ENCODE measurements around the gene UGT1A10.
"Not testable (repeated sequence)": the region's sequence is repeated elsewhere in the genome, so short reads cannot be mapped to it uniquely, and the experiment has no call there.

UGT1A10 gene

DNA sequence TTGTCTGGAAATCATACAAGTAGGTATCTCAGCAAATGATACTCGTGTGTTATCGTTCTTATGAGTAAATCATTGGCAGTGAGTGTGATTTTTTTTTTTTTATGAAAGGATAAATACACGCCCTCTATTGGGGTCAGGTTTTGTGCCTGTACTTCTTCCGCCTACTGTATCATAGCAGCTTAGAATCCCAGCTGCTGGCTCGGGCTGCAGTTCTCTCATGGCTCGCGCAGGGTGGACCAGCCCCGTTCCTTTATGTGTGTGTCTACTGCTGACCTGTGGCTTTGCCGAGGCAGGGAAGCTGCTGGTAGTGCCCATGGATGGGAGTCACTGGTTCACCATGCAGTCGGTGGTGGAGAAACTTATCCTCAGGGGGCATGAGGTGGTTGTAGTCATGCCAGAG, at the start of gene UGT1A10:
Gene UGT1A10, plus strand, starts transcription at position 143 of the 400 bp plus-strand sequence. Its CDS starts 75 bp downstream, at position 218.
- not testable (repeated sequence) for DNase-seq

DNA sequence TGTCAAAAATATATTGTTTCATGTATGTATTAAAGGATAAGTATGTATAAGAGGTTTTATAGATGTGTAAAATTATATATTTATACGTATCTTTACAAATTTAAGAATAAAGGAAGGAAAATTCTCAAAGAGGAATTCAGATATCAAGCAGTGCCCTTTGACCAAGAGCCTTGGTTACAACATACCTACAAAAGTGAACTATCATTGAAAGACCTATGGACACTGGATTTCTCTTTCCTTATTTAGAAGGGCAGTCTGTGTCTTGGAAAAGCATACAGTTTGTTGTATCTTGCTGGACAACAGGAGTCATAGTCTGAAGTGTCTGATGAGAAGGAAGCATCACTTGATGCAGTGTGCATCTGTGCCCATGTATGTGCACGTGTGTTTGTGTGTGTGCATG, 47.8 kb upstream of the UGT1A10 start:
- DNase-seq, result no peak

DNA sequence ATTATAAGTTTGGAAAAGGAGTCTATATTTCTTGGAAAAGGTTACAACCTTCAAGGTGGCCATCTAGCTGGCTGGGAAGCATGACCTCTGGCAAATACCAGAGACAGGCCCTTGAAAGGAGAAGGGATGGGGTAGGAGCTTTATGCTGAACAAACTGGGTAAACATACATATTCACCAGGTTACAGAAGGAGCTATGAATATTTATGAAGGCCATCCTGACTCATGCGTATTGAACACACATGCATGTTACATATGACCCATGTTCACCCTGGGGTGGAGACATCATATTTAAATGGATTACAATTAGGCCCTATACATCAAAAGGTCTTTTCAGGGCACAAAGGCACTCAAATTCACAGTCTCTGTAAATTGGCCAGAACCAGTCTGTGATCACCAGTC, 43.5 kb upstream of the UGT1A10 start:
- not testable (repeated sequence) for DNase-seq

DNA sequence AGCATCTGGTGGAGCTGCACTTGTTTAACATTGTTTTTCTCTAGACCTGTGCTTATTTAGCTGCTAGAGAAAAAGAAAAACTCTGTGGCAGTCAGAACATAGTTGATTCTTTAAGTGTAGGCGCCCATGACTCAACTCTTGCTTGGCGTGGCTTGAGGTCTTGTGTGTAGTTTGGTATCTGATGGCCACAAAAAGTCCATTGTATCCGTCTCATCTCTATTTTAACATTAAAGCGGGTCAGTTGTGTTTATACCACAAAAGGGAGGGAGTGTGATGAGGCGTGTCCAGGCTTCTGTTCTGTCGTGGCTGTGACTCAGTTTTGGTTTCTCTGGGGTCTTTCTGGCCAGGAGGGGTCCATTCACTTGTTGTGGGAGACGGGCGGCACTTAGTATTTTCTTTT, 43.0 kb upstream of the UGT1A10 start:
- no peak for DNase-seq

DNA sequence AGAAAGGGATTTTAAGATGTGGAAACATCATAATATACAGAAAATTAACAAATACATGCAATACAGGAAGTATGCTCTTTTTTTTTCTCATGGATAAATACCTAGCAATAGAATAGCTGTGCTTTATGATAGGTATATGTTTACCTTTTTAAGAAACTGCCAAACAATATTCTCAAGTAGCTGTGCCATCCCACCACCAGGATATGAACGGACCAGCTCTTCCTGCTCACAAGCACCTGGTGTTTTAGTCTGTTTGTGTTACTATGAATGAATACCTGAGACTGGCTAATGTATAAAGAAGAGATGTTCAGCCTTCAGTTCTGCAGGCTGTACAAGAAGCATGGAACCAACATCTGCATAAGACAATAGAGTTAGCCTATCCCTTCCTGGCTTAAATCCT, 38.7 kb upstream of the UGT1A10 start:
- no peak for DNase-seq

DNA sequence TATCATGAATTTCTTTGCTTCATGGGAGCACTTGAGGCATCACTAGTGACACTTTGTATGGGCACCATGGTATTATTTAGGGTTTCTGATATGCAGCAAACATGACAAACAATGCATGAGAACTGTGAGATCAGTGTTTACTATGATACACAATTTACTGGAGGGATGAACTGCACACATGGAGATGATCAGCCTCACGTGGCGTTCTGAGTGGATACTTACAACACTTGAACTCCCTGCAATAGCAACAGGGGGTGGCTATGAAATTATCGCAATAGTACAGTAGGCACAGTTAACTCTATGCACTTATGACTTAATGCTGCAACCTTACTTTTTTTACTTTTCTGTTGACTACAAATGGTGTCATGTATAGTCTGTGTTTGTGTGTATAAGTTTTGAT, 37.3 kb upstream of the UGT1A10 start:
- DNase-seq, result no peak

DNA sequence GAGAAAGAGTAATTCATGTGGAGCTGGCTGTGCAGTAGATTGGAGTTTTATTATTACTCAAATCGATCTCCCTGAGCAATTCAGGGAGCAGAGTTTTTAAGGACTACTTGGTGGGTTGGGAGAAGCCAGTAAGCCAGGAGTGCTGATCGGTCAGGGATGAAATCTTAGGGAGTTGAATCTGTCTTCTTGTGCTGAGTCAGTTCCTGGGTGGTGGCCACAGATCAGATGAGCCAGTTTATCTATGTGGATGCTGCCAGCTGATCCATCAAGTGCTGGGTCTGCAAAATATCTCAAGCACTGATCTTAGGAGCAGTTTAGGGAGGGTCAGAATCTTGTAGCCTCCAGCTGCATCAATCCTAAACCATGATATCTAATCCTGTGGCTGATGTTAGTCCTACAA, 35.9 kb upstream of the UGT1A10 start:
- no peak for DNase-seq

DNA sequence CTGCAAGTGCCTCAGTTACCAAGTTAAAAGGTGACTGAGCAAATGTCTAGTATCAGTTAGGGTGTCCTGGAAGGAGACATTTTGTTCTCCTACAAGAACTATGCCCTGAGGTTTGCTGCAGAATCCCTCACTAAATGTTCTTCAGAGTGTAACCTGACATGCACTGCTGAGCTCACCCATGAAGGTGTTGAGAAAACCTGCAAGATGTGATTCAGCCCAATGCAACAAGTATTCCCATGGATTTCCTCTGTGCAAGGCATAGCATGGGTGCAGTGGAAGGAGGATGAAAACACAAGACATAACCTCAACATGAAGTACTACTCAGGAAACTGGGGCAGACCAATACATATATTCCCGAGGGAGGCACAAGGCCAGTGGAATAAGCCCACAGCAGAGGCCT, 34.2 kb upstream of the UGT1A10 start:
- DNase-seq, result no peak

DNA sequence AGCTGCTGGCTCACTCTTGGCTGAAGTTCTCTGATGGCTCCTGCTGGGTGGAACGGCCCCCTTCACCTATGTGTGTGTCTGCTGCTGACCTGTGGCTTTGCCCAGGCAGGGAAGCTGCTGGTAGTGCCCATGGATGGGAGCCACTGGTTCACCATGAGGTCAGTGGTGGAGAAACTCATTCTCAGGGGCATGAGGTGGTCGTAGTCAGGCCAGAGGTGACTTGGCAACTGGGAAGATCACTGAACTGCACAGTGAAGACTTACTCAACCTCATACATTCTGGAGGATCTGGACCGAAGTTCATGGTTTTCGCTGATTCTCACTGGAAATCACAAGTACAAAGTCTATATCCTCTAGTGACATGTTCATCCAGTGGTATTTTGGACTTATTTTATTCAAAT, 32.7 kb upstream of the UGT1A10 start:
- DNase-seq, result no peak

DNA sequence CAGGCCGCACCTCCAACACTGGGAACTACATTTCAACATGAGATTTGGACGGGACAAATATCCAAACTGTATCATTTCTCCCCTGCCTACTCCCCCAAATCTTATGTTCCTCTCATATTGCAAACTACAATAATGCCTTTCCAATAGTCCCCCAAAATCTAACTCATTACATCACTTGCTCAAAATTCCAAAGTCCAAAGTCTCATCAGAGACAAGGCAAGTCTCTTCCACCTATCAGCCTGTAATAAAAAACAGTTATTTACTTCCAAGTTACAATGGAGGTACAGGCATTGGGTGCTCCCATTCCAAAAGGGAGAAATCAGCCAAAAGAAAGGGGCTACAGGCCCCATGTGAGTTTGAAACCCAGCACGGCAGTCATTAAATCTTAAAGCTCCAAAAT, 31.4 kb upstream of the UGT1A10 start:
- no peak for DNase-seq

DNA sequence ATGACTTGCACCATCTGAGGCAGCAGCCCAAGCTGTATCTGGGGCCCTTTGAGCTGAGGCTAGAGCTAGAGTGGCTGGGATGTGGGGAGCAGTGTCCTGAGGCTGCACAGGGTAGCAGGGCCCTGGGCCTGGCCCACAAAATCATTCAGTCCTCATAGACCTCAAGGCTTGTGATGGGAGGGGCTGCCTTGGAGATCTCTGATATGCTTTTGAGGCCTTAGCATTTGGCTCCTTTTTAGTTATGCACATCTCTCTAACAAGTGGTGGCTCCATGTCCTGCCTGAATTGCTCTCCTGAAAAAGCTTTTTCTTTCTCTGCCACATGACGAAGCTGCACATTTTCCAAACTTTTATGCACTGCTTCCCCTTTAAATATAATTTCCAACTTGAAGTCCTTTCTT, 30.6 kb upstream of the UGT1A10 start:
- DNase-seq, result no peak

DNA sequence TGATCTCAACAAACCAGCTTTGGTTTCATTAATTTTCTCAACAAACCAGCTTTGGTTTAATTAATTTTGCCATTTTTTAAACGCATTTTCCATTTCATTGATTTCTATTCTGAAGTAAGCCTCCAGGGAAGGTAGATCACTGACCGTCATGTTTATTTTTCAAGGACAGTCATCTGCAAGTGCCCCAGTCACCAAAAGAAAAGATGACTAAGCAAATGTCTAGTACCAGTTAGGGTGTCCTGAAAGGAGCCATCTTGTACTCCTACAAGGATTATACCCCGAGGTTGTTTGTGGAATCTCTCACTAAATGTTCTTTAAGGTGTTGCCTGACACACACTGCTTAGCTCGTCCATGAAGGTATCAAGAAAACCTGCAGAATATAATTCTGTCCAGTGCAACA, 25.0 kb upstream of the UGT1A10 start:
- DNase-seq, result no peak

DNA sequence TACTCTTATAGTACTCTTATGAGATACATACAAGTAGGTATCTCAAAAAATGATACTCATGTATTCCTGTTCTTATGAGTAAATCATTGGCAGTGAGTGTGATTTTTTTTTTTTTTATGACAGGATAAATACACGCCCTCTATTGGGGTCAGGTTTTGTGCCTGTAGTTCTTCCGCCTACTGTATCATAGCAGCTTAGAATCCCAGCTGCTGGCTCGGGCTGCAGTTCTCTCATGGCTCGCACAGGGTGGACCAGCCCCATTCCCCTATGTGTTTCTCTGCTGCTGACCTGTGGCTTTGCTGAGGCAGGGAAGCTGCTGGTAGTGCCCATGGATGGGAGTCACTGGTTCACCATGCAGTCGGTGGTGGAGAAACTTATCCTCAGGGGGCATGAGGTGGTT, 18.8 kb upstream of the UGT1A10 start, which contains the start of gene UGT1A8:
Gene UGT1A8, plus strand, starts transcription at position 158 of the 400 bp plus-strand sequence. Its CDS starts 75 bp downstream, at position 233.
- DNase-seq, result not testable (repeated sequence)

DNA sequence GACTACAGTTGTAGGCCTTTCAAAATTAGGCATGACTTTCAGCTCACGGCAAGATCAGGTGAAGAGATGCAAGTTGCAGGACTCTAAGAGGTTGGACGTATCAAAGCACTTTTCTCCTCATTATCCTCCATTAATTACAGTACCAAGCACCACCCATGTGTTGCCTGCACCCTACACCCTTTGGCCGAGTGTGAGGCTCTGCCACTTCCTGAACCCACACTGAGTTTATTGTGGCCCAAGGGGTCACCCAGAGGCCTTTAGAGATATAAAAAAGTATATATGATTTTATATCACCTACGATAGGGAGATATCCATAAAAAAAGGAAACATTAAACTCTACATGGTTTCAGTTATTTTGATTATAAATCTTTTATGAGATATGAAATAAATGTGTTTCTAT, 16.0 kb upstream of the UGT1A10 start:
- DNase-seq, result no peak

DNA sequence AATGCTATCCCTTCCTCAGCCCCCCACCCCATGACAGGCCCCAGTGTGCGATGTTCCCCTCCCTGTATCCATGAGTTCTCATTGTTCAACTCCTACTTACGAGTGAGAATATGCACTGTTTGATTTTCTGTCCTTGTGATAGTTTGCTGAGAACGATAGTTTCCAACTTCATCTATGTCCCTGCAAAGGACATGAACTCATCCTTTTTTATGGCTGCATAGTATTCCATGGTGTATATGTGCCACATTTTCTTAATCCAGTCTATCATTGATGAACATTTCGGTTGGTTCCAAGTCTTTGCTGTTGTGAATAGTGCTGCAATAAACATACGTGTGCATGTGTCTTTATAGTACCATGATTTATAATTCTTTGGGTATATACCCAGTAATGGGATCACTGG, 14.4 kb upstream of the UGT1A10 start:
- DNase-seq, result not testable (repeated sequence)

DNA sequence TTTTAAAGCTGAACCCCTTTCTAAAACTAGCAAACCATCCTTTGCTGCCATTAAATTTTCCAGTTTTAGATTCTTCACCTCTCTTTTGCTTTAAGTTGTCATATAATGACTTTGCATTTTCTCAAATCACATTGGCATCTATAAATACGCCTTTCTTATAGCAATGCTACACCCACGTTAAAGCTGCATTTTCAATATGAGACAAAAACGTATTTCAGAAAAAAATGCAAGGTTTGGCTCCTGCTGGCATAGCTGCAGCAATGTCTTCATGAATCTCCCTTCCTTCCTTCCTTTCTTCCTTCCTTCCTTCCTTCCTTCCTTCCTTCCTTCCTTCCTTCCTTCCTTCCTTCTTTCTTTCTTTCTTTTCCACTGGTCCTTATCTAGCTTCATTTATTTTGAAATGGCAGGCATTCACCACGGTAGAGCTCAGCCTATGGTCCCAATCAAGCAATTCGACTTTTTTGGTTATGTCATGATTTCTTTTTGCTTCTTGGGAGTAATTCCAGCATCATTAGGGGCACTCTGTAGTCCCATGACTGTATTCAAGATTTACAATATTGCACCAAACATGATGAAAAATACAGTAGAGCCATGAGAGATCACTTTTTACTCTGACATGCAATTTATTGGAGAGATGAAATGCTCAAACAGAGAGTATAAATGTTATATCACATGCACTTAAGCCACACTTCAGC, 8.8 kb upstream of the UGT1A10 start:
- DNase-seq, result no peak

DNA sequence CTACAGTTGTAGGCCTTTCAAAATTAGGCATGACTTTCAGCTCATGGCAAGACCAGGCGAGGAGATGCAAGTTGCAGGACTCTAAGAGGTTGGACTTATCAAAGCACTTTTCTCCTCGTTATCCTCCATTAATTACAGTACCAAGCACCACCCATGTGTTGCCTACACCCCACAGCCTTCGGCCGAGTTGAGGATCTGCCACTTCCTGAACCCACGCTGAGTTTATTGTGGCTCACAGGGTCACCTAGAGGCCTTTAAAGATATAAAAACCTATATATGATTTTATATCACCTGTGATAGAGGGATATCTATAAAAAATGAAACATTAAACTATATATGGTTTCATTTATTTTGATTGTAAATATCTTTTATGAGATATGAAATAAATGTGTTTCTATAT, 2.6 kb downstream of the UGT1A10 start:
- DNase-seq, result no peak

DNA sequence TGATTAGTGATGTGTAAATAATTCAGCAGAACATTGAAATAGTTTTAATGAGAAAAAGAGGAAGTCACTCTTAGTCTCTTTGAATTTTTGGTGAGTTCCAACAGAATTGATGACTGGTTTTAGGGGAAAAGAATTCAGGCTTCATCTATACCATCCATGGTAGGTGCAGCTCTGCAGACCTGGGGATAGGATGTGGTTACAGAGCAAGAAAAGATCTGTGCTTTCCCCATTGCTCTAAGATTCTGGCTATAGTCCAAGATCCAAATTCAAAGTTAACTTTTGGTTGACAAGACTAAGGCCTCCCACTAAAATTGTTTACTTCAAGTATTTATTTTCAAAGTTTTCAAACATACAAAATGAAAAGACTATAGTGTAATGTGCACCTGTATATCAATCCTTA, 3.6 kb downstream of the UGT1A10 start:
- DNase-seq, result no peak

DNA sequence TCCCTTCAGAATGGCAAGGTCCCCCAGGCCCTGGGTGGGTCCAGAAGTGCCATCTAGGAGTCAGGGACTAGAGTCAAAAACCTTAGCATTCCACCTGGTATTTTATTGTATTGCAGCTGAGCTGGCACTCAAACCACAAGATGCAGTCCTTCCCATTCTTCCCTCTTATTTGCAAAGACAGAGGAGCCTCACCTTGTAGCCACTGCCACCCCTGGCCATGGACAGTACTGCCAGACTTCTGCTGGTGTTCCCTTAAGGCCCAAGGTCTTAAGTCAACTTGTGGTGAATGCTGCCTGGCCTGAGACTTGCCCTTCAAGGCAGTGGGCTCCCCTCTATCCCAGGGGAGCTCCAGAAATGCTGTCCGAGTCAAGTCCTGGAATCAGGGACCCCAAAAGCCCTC, 6.9 kb downstream of the UGT1A10 start:
- DNase-seq, result no peak

DNA sequence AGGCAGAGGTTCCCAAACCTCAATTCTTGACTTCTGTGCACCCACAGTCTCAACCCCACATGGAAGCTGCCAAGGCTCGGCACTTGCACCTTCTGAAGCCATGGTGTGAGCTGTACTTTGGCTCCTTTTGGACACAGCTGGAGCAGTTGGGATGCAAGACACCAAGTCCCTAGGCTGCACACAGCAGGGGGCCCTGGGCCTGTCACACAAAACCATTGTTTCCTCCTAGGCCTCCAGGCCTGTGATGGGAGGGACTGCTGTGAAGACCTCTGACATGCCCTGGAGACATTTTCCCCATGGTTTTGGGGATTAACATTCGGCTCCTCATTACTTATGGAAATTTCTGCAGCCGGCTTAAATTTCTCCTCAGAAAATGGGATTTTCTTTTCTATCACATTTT, 9.8 kb downstream of the UGT1A10 start:
- not testable (repeated sequence) for DNase-seq

DNA sequence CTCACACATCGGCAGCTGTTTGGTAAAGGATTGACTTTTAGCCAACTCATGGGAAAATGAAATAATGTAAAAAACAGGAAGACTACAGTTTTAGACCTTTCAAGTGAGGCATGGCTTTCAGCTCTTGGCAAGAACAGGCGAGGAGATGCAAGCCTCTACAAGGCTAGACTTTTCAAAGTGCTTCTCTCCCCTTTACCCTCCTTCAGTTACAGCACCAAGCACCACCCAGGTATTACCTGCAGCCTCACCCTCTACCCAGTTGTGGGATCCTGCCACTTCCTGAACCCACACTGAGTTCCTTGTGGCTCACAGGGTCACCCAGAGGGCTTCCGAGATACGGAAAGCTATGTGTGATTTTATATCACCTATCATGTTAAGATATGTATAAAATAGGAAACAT, 14.7 kb downstream of the UGT1A10 start:
- DNase-seq, result no peak

DNA sequence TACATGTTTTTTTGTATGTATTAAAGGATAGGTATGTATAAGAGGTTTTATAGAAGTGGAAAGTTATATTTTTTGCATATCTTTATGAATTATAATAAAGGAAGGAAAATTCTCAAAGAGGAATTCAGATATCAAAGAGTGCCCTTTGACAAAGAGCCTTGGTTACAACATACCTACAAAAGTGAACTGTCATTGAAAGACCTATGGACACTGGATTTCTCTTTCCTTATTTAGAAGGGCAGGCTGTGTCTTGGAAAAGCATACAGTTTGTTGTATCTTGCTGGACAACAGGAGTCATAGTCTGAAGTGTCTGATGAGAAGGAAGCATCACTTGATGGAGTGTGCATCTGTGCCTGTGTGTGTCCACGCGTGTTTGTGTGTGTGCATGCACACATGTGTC, 15.2 kb downstream of the UGT1A10 start:
- DNase-seq, result no peak

DNA sequence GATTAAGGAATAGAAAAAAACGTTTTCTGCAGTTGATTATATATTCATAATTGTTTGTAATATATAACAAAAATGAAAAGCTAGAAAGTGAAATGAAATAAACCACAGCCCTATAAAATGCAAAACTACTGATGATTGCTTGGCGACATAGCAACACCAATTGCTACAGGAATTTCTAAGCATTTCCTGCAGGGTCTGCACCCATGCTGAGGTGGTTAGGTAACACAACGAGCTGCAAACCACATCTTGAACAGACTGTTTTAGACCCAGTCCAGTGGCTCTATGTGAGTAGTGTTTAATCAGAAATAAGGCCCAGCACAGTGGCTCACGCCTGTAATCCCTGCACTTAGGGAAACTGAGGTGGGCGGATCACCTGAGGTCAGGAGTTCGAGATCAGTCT, 18.3 kb downstream of the UGT1A10 start:
- no peak for DNase-seq

DNA sequence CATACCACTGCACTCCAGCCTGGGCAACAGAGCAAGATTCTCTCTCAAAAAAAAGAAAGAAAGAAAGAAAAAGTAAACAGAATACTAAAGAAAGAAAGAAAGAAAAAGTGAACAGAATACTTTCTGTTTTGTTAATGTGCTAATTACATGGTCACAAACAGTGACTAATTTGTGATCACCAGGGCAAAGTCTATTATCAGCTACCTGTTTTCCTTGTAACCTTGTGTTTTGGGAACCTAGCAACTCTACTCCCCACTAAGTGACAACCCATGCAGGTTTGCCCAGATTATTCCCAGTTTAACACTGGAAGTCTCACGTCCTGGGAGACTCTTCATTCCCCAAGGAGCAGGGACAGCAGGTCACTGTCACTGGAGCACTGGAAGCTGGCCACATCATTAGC, 18.8 kb downstream of the UGT1A10 start:
- DNase-seq, result no peak

DNA sequence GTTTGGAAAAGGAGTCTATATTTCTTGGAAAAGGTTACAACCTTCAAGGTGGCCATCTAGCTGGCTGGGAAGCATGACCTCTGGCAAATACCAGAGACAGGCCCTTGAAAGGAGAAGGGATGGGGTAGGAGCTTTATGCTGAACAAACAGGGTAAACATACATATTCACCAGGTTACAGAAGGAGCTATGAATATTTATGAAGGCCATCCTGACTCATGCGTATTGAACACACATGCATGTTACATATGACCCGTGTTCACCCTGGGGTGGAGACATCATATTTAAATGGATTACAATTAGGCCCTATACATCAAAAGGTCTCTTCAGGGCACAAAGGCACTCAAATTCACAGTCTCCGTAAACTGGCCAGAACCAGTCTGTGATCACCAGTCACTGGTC, 19.7 kb downstream of the UGT1A10 start:
- not testable (repeated sequence) for DNase-seq

All from C1 segment of cervical spinal cord (tissue), 14 donors.